ENCODE measurements around the gene AP1S1.
"Not testable (repeated sequence)": the region's sequence is repeated elsewhere in the genome, so short reads cannot be mapped to it uniquely, and the experiment has no call there.

AP1S1 gene

DNA sequence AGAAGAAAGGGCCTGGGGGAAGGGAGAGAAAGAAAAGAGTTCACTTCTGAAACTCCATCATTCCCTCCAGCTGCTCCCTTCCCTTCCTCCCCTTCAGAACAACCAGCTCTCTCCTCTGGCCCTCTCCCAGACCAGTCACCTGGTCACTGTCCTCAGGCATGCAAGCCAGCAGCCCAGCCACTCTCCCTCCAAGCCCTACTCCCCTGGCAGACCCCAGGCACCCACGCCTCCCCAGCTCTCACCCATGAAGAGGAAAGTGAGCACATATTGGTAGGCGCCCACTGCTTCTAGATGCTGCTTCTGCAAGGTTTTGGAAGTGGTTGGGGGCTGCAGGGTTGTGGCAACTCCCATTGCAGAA, 46.2 kb downstream of the AP1S1 start:
- Histone ChIP-seq H3K4me1 (ENCODE audit: control insufficient read depth in 1 of 2, insufficient read depth in 2 of 2, low read length in 2 of 2) (peaks cover 0 to 4% of the 10 kb centered on the region in 2 donors), H3K27ac (ENCODE audit: low read depth, low read length) (peak overlapping the region; percentile 63), H3K36me3 (ENCODE audit: control insufficient read depth in 1 of 2, insufficient read depth in 2 of 2, low read length in 2 of 2) (no peaks in the 10 kb centered on the region), H3K27me3 (ENCODE audit: control insufficient read depth in 1 of 2, insufficient read depth in 2 of 2, low read length in 2 of 2) (peaks cover 0 to 7% of the 10 kb centered on the region in 2 donors), H3K9ac (ENCODE audit: low read depth in 1 of 2, low read length in 2 of 2) (peak overlapping the region; percentile 83 to 86), H3K9me3 (ENCODE audit: control insufficient read depth in 1 of 2, low read length in 2 of 2) (no peaks in the 10 kb centered on the region), H3K4me3 (ENCODE audit: low read depth in 1 of 2, low read length in 2 of 2) (peak overlapping the region; percentile 73 to 77)

DNA sequence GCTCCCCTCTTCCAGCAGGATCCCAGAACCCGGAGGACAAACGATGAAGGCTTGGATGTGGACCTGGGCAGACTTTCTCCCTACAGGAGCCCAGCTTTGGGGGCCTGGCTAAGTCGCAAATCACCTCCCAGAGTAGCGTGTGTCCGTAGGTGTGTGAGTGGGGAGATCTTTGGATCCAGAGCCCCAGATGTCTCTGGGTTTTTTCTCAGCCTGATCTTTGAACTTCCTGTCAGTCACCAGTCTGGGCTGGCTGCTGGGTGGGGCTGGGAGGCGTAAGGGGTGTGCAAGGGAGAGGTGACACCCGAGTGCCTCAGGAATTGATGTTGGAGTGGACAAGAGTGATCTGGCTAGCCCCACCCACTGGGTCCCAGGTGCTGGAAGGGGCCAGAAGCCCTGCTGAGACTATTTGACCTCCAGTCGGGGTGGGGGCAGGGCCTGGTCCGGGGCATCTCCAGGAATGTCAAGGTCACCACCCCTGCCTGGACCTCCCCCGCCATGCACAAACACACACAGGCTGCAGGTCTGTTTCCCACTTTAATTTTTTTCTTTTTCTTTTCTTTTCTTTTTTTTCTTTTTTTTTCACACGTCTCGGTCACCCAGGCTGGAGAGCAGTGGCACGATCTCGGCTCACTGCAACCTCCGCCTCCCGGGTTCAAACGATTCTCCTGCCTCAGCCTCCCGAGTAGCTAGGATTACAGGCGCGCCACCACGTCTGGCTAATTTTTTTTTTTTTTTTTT, 46.8 kb downstream of the AP1S1 start, which contains the start of gene MOGAT3:
MOGAT3 (minus strand) TSS at position 175 of the 738 bp plus-strand sequence. CDS start 182 bp downstream, outside the sequence.
- Histone ChIP-seq H3K36me3 (ENCODE audit: control insufficient read depth in 1 of 2, insufficient read depth in 2 of 2, low read length in 2 of 2) (peaks cover 0 to 2% of the 10 kb centered on the region in 2 donors), H3K4me3 (ENCODE audit: low read depth in 1 of 2, low read length in 2 of 2) (peak within 1 kb of the TSS; percentile 73 to 77), H3K9ac (ENCODE audit: low read depth in 1 of 2, low read length in 2 of 2) (peak within 1 kb of the TSS; percentile 83 to 86), H3K27ac (ENCODE audit: low read depth, low read length) (peak within 1 kb of the TSS; percentile 81), H3K4me1 (ENCODE audit: control insufficient read depth in 1 of 2, insufficient read depth in 2 of 2, low read length in 2 of 2) (peaks cover 0 to 4% of the 10 kb centered on the region in 2 donors), H3K27me3 (ENCODE audit: control insufficient read depth in 1 of 2, insufficient read depth in 2 of 2, low read length in 2 of 2) (peaks cover 0 to 7% of the 10 kb centered on the region in 2 donors), H3K9me3 (ENCODE audit: control insufficient read depth in 1 of 2, low read length in 2 of 2) (no peaks in the 10 kb centered on the region)

DNA sequence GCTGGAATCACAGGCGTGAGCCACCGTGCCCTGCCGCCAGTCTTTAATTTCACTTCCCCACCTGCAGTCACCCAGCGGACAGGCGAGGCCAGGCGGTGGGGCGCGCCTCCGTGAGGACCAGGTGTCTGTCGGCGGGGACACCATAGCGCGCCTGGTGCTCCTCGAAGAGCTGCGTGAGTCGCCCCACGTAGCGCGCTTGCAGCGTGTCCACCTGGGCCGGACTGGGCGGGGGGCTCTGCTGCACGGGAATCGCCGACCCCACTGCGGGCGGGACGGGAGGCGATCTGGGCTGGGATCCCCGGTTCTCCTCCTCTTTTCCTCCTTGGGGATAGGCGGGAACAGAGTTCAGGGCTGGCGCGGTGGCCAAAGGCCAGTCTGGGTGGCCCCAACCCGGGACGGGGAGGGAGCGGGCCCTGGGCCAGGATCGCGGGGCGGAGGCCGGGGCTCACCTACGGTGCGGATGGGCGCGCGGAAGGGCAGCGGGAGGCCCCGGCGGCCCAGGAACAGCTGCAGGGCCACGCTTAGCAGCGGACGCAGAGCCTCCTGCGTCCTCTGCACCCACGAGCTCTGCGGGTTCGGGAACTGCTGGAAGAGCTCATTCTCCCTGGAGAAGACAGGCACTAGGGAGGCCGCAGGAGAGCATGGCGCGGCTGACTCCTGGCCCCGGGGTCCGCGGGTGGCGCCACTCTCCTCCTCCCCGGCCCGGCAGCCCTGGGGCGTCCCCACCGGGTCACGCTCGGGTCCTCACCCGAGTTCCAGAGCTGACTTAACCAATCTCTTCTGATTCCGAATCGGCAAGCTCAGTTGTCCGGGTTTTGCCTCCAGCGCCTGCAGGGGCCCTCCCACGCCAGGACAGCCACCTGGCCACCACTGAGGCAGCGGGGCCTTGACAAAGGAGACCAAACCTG, 47.7 kb downstream of the AP1S1 start:
- Histone ChIP-seq H3K4me3 (ENCODE audit: low read depth in 1 of 2, low read length in 2 of 2) (peak overlapping the region; percentile 52 to 77), H3K36me3 (ENCODE audit: control insufficient read depth in 1 of 2, insufficient read depth in 2 of 2, low read length in 2 of 2) (peaks cover 5 to 6% of the 10 kb centered on the region in 2 donors), H3K9me3 (ENCODE audit: control insufficient read depth in 1 of 2, low read length in 2 of 2) (no peaks in the 10 kb centered on the region), H3K27me3 (ENCODE audit: control insufficient read depth in 1 of 2, insufficient read depth in 2 of 2, low read length in 2 of 2) (peaks cover 0 to 7% of the 10 kb centered on the region in 2 donors), H3K4me1 (ENCODE audit: control insufficient read depth in 1 of 2, insufficient read depth in 2 of 2, low read length in 2 of 2) (peaks cover 0 to 4% of the 10 kb centered on the region in 2 donors), H3K27ac (ENCODE audit: low read depth, low read length) (peak overlapping the region; percentile 81), H3K9ac (ENCODE audit: low read depth in 1 of 2, low read length in 2 of 2) (peak overlapping the region; percentile 43 to 48)

DNA sequence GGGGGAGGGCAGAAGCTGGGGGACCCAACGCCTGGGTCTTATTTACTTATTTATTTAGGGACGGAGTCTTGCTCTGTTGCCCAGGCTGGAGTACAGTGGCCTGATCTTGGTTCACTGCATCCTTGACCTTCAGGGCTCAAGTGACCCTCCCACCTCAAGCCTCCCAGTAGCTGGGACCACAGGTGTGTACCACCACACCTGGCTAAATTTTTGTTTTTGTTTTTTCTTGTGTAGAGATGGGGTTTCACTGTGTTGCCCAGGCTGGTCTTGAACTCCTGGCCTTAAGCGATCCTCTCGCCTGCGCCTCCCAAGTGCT, 48.3 kb downstream of the AP1S1 start:
- Histone ChIP-seq H3K4me3 (ENCODE audit: low read depth in 1 of 2, low read length in 2 of 2) (no peak overlapping the region), H3K27me3 (ENCODE audit: control insufficient read depth in 1 of 2, insufficient read depth in 2 of 2, low read length in 2 of 2) (peaks cover 0 to 7% of the 10 kb centered on the region in 2 donors), H3K27ac (ENCODE audit: low read depth, low read length) (no peak overlapping the region), H3K36me3 (ENCODE audit: control insufficient read depth in 1 of 2, insufficient read depth in 2 of 2, low read length in 2 of 2) (peaks cover 6% of the 10 kb centered on the region in 2 donors), H3K9ac (ENCODE audit: low read depth in 1 of 2, low read length in 2 of 2) (peak overlapping the region; percentile 43 to 48), H3K4me1 (ENCODE audit: control insufficient read depth in 1 of 2, insufficient read depth in 2 of 2, low read length in 2 of 2) (peaks cover 0 to 4% of the 10 kb centered on the region in 2 donors), H3K9me3 (ENCODE audit: control insufficient read depth in 1 of 2, low read length in 2 of 2) (no peaks in the 10 kb centered on the region)

DNA sequence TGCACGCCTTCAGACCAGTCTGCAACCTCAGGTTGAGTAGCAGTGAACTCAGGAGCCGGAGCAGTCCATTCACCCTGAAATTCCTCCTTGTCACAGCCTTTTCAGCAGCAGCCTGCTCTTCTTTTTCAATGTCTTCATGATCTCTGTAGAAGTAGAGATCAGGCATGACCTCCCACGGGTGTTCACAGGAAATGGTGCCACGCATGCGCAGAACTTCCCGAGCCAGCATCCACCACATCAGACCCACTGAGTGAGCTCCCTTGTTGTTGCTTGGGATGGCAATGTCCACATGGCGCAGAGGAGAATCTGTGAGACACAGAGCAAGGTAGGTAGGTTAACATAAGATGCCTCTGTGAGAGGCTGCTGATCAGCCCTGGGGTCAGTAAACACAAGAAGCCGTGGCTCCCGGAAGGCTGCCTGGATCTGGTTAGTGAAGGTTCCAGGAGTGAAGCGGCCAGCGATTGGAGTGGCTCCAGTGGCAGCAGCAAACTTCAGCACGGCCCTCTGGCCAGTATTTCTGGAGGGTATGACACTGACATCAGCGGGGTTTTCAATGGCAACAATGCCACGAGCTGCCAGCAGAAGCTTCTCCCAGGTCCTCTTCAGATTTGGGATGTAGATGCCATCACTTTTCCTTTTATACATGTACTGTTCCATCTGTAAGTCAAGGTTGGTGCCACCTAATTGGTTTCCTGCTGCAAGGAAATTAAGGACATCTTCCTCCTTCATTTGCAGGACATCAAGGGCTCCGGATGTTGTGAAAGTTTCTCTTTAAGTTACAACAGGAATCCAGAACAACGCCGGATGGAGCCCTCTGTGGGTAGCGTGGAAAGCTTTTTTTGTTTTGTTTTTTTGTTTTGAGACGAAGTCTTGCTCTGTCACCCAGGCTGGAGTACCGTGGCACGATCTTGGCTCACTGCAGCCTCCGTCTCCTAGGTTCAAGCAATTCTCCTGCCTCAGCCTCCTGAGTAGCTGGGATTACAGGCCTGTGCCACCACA, 49.8 kb downstream of the AP1S1 start:
- H3K4me1 ChIP-seq (ENCODE audit: control insufficient read depth in 1 of 2, insufficient read depth in 2 of 2, low read length in 2 of 2); H3K4me3 ChIP-seq (ENCODE audit: low read depth in 1 of 2, low read length in 2 of 2); H3K9ac ChIP-seq (ENCODE audit: low read depth in 1 of 2, low read length in 2 of 2); H3K9me3 ChIP-seq (ENCODE audit: control insufficient read depth in 1 of 2, low read length in 2 of 2); H3K27ac ChIP-seq (ENCODE audit: low read depth, low read length); H3K27me3 ChIP-seq (ENCODE audit: control insufficient read depth in 1 of 2, insufficient read depth in 2 of 2, low read length in 2 of 2): not testable (repeated sequence)
- H3K36me3 ChIP-seq (ENCODE audit: control insufficient read depth in 1 of 2, insufficient read depth in 2 of 2, low read length in 2 of 2), result peaks cover 6 to 14% of the 10 kb centered on the region in 2 donors

DNA sequence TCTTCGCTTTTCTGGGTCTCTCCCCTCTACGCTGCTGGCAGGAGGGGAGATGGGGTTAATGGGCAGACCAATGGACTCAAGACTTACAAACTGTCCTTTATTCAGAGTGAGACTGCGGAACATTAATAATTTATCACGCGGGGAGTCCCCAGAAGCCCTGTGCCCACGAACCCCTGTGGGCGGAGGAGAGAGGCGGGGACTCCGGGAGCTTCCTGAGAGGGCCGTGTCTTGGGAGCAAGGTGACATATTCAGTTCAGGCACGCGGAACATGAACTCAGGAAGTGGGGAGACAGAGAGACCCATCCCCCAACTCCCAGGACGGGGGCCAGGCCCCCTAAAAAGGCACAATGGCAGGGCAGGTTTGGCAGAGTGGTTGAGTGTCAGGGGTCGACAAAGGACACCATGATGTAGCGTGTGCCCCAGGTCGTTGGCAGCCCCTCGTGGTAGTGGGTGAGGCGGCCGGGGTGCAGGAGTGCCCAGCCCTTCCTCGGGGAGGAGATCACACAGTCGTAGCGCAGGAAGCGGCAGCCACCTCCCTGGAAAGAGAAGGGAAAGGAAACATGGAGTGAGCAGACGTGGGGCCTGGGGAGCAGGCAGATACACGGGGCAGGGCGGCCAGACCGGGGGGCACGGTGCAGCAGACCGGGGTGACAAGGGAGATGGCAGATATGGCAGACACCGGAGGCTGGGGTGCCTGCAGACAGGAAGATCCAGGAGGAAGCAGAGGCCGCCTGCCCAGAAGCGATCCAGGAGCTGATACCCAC, 51.8 kb downstream of the AP1S1 start:
- no peaks in the 10 kb centered on the region for H3K9me3 ChIP-seq (ENCODE audit: control insufficient read depth in 1 of 2, low read length in 2 of 2)
- H3K4me3 ChIP-seq (ENCODE audit: low read depth in 1 of 2, low read length in 2 of 2), result no peak overlapping the region
- peaks cover 0 to 4% of the 10 kb centered on the region in 2 donors for H3K27me3 ChIP-seq (ENCODE audit: control insufficient read depth in 1 of 2, insufficient read depth in 2 of 2, low read length in 2 of 2)
- H3K4me1 ChIP-seq (ENCODE audit: control insufficient read depth in 1 of 2, insufficient read depth in 2 of 2, low read length in 2 of 2), result peaks cover 0 to 4% of the 10 kb centered on the region in 2 donors
- no peak overlapping the region for H3K9ac ChIP-seq (ENCODE audit: low read depth in 1 of 2, low read length in 2 of 2)
- peaks cover 13 to 24% of the 10 kb centered on the region in 2 donors for H3K36me3 ChIP-seq (ENCODE audit: control insufficient read depth in 1 of 2, insufficient read depth in 2 of 2, low read length in 2 of 2)
- H3K27ac ChIP-seq (ENCODE audit: low read depth, low read length), result no peak overlapping the region

DNA sequence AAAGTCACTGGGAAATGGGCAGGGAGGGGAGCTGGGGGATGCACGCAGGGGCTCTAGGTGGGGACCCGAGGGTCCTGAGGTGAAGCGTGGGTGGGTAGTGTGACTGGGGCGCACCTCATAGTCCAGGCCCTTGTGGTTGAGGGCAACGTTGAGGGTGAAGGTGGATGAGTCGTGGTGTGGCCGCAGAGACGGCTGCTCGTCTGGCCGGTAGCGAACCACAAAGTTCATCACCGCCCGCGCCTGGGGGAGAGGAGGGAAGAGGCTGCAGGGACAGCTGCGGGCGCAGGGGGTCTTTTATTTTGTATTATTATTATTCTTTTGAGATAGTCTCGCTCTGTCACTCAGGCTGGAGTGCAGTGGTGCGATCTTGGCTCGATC, 52.4 kb downstream of the AP1S1 start:
- peaks cover 13 to 29% of the 10 kb centered on the region in 2 donors for H3K36me3 ChIP-seq (ENCODE audit: control insufficient read depth in 1 of 2, insufficient read depth in 2 of 2, low read length in 2 of 2)
- no peaks in the 10 kb centered on the region for H3K9me3 ChIP-seq (ENCODE audit: control insufficient read depth in 1 of 2, low read length in 2 of 2)
- H3K27ac ChIP-seq (ENCODE audit: low read depth, low read length), result no peak overlapping the region
- H3K4me1 ChIP-seq (ENCODE audit: control insufficient read depth in 1 of 2, insufficient read depth in 2 of 2, low read length in 2 of 2), result peaks cover 0 to 4% of the 10 kb centered on the region in 2 donors
- H3K27me3 ChIP-seq (ENCODE audit: control insufficient read depth in 1 of 2, insufficient read depth in 2 of 2, low read length in 2 of 2), result peaks cover 0 to 3% of the 10 kb centered on the region in 2 donors
- H3K9ac ChIP-seq (ENCODE audit: low read depth in 1 of 2, low read length in 2 of 2), result no peak overlapping the region
- H3K4me3 ChIP-seq (ENCODE audit: low read depth in 1 of 2, low read length in 2 of 2), result no peak overlapping the region

DNA sequence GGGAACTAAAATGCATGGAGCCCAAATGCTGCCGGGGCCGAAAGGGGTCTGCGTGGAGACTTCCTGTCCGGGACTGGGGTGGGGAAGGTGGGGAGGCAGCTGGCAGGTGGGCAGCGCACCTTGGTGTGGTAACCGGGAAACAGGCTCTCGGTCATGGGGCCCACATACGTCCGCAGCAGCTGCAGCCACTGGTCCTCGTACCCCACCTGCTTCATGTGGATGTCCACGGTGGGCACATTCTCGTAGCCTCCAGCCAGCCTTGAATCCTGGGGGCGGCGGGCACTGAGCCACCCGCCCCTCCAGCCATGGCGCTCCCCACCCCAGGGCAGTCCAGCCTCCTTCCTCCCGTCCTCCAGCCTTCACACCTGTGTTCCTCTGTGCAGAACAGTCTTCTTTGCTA, 53.2 kb downstream of the AP1S1 start:
- H3K9me3 ChIP-seq (ENCODE audit: control insufficient read depth in 1 of 2, low read length in 2 of 2), result no peaks in the 10 kb centered on the region
- no peaks in the 10 kb centered on the region for H3K4me1 ChIP-seq (ENCODE audit: control insufficient read depth in 1 of 2, insufficient read depth in 2 of 2, low read length in 2 of 2)
- peaks cover 13 to 33% of the 10 kb centered on the region in 2 donors for H3K36me3 ChIP-seq (ENCODE audit: control insufficient read depth in 1 of 2, insufficient read depth in 2 of 2, low read length in 2 of 2)
- no peak overlapping the region for H3K9ac ChIP-seq (ENCODE audit: low read depth in 1 of 2, low read length in 2 of 2)
- H3K27me3 ChIP-seq (ENCODE audit: control insufficient read depth in 1 of 2, insufficient read depth in 2 of 2, low read length in 2 of 2), result no peaks in the 10 kb centered on the region
- no peak overlapping the region for H3K4me3 ChIP-seq (ENCODE audit: low read depth in 1 of 2, low read length in 2 of 2)
- H3K27ac ChIP-seq (ENCODE audit: low read depth, low read length), result no peak overlapping the region

DNA sequence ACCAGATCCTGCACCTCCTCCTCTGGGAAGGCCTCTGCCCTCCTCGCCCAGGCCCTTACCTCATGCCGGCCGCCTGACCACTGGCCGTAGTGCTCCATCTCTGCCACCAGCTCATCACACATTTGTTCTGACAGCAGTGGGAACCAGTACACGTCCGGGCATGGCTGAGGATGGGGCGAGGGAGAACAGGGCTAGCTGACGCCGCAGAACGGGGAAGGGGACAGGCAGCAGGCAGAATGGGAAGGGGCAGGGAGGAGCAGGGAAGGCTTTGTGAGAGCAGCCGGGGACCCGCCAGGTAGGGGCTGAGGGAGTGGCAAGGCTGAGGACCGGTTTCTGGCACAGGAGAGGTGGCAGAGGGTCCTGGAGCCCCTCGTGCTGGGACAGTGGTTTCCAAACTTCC, 54.5 kb downstream of the AP1S1 start:
- H3K9me3 ChIP-seq (ENCODE audit: control insufficient read depth in 1 of 2, low read length in 2 of 2), result no peaks in the 10 kb centered on the region
- no peak overlapping the region for H3K4me3 ChIP-seq (ENCODE audit: low read depth in 1 of 2, low read length in 2 of 2)
- no peaks in the 10 kb centered on the region for H3K4me1 ChIP-seq (ENCODE audit: control insufficient read depth in 1 of 2, insufficient read depth in 2 of 2, low read length in 2 of 2)
- H3K27me3 ChIP-seq (ENCODE audit: control insufficient read depth in 1 of 2, insufficient read depth in 2 of 2, low read length in 2 of 2), result no peaks in the 10 kb centered on the region
- H3K27ac ChIP-seq (ENCODE audit: low read depth, low read length), result no peak overlapping the region
- no peak overlapping the region for H3K9ac ChIP-seq (ENCODE audit: low read depth in 1 of 2, low read length in 2 of 2)
- H3K36me3 ChIP-seq (ENCODE audit: control insufficient read depth in 1 of 2, insufficient read depth in 2 of 2, low read length in 2 of 2), result peaks cover 13 to 37% of the 10 kb centered on the region in 2 donors

Data from duodenal mucosa (tissue), 2 donors.